Muscle of back (tissue), 11 donors: Measurements from ENCODE around the gene SLC35C1. TPM values are rescaled to one million over a fixed set of nuclear protein-coding genes. Genes with fewer than 3 reads are reported as not detected.
"Not testable (repeated sequence)": the region's sequence is repeated elsewhere in the genome, so short reads cannot be mapped to it uniquely, and the experiment has no call there.

Experiments
- DNase-seq, 3 donors: peaks; one replicate each; pipeline versions ENCODE4 v3.0.0 to v3.0.0-alpha.2; 2013
- polyA plus RNA-seq, 10 donors: library from polyadenylated mRNA; unstranded; fragments of 120-200 nt; gene quantifications; one replicate each; pipeline ENCODE4 v1.2.1, GENCODE V29; 2013; ENCODE audit not compliant: insufficient read length in 10 of 10

Gene SLC35C1
- polyA plus RNA-seq, 10 donors, result 5.5 to 9.7 (median 7.7) TPM

DNA sequence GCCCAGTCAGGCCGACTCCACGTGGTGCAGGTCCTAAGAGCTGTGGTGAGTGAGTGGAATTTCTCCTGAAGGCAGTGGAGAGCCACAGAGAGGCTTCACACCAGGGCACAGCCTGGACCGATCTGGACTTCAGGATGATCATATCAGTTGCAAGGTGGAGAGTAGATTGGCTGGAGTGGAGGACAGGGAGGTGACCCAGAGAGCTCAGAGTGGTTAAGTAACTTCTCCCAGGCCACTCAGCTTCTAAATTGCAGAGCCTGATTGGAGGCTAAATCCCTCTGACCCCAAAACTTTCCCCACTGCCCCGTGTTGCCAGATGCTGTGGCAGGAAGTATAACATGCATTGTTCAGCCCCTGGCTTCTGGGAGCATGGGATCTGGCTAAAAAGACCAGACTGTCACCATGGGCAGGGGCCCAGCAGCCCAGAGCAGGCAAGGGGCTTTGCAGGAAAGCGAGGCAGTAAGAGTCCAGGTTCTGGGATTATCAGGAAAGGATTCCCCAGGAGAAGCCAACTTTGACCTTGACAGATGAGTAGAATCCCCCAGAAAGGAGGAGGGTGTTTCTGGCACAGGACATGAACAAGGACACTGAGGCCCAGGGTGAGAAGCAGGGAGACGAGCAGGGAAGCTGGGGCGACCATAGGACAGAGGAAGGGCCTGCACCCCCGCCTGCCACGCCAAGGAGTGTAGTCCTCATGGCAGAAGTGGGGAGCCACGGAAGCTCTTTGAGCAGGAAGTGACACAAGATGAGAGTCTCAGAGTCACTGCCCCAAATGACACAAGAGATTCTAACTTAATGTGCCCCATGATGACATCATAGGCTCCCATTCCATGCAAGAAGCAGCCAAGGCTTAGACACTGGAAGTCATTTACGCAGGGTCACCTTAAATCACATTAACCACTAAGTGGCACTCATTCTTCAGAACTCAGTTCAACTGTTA, 4.8 kb downstream of the SLC35C1 start:
- no peak for DNase-seq

DNA sequence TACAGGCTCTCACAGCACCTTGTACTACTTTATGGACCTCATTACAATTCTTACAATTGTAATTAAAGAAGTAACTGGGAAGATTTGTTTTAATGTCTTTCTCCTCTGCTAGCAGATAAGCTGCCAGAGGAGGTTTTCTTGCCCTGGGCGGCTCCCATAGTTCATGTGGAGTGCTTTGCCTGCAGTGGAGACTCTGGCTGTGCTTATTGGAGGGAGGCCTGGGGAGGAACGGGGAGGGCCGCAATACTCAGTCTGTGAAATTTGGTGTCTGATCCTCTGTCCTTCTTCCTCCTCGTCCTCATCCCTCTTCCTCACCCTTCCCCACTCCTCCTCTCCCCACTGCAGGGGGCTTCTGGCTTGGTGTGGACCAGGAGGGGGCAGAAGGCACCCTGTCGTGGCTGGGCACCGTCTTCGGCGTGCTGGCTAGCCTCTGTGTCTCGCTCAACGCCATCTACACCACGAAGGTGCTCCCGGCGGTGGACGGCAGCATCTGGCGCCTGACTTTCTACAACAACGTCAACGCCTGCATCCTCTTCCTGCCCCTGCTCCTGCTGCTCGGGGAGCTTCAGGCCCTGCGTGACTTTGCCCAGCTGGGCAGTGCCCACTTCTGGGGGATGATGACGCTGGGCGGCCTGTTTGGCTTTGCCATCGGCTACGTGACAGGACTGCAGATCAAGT, 5.6 kb downstream of the SLC35C1 start:
- no peak for DNase-seq

DNA sequence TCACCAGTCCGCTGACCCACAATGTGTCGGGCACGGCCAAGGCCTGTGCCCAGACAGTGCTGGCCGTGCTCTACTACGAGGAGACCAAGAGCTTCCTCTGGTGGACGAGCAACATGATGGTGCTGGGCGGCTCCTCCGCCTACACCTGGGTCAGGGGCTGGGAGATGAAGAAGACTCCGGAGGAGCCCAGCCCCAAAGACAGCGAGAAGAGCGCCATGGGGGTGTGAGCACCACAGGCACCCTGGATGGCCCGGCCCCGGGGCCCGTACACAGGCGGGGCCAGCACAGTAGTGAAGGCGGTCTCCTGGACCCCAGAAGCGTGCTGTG, 6.1 kb downstream of the SLC35C1 start:
- DNase-seq, result no peak

DNA sequence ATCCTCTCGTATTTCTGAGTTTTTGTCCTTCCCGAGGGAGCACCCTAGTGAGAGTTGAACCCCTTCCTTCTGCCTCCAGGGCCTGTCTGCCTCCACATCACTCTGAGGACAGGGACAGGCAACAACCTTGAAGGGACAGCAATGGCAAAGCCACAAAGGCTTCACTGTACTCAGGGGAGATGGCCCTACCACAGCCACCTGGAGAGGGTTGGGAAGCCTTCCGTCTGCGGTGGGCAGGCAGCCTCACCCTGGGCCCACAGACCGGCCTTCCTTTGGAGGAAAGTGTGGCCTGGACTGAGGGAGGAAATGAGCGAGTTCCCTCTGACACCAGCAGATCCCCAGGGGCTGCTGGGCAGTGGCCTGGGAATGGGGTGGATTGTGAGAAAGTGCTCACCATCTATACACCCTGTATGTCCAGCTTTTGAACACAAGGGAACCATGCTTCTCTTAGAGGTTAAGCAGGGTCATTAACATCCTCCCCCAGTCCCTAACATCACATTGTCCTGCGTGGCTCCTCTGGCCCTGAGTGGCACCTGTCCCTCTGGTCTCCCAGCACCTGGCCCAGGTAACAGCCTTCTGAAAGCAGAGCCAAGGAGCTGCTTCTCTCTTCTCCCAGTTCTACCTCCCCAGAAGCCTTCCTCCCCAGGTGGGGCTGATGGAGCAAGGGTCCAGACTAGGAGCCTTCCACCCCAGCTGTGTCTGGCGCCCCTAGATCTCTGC, 6.8 kb downstream of the SLC35C1 start:
- DNase-seq, result no peak

DNA sequence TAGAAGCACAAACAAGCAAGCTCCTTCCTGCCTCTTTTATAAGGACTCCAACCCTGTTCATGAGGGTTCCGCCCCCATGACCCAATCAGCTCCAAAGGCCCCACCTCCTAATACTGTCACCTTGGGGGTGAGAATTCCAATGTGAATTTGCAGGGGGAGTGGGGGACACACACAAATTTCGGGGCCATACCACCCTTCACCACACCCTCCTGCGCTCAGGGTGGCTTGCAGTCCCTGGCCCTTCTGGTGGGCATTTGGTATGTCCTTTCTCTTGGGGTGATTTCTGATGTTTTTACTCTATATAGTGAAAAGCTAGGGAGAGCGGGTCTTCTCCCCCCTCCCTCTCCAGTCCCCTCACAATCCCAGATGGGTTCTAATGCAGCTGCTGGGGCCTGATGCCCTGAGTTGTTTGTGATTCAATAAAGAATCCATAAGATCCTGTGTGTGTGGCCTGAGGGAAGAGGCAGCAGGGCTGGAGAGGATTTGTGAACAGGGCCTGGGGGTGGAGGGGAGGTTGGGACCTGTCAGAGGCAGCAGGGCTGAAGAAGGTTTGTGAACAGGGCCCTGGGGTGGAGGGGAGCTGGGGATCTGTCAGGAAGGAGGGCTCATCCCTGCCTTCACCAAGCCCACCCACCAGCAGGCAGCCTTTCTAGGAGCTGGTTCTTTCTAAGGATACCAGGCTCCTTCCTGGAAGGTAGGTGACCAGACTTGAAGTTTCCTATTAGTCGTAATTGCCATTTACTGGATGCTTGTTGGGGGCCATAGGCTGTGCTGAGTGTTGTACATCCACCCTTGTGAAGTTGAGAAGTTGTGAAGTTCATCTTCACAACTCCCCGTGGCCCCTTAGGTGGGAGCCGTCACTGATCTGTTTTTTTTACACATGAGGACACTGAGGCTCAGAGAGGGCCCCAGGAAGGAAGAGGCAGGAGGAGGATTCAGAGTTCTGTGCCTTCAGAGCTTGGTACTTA, 7.9 kb downstream of the SLC35C1 start:
- DNase-seq, result no peak

DNA sequence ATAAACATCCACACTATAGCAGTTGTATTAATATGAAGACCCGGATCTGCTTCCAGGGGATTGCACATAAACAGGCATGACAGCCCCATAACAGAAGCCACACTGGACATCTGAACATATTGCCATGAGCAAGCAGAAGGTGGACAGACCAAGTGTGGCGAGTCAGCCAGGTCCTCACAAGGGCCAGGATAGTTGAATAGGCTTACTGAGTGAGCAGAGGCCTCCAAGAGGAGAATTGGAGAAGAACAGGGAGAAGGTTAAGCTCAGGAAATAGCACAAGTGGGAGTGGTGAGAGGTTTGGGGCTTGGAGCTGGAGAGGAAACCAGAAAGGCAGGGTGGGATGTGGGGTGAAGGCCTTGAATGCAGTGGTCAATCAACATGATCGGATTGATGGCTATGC, 10.8 kb downstream of the SLC35C1 start:
- DNase-seq, result no peak

DNA sequence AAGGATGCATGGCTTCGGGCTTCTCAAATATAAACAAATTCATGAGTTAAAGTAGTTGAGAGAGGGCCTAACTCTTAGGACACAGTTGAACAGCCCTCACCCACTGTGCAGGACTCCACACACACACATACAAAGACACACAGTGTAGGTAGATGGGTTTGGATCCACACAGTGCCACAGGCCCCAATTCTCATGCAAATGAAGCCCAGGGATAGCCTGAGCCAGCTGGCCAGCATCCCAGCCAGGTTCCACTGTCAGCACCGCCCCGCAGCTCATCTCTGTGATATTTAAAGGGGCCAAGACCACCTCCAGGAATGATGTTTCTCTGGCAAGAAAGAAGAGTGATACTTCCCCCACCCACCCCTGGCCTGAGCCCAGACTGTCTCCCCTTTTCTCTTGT, 11.7 kb downstream of the SLC35C1 start:
- DNase-seq, result no peak

DNA sequence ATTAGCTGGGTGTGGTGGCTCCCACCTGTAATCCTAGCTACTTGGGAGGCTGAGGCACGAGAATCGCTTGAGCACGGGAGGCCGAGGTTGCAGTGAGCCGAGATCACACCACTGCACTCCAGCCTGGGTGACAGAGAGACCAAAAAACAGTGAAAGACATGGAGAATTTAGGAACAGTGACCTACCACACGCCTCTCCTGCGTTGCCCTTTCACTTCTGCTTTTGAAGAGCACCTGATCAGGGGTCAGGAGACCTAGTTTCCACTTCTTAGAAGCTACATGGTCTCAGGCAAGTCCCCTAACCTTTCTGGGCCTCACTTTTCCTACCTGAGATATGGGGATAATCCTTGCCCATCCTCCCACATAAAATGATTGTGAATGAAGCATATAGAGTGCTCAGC, 12.2 kb downstream of the SLC35C1 start:
- no peak for DNase-seq

DNA sequence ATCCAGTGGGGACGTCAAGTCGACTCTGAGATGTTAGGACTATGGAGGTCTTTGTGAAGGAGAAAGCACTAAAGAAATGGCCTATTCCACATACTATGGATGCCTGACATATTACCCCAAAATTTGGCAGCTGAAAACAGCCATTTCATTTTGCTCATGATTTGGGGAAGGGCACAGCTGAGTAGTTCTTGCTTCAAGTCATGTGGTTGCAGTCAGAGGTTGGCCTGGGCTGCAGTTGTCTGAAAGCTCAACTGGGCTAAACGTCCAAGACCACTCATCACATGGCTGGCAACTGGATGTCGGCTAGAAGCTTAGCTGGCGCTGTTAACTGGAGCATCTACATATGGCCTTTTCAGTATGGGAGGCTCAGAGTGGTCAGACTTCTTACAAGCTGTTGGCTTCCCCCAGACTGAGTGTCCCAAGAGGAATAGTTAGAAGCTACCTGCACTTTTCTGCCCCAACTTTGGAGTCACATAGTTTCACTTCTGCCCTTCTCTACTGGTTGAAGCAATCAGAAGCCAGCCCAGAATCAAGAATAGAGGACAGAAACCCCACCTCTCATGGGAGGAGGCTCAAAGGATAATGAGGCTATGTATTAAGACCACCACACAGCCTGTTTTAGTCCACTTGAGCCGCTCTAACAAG, 14.1 kb downstream of the SLC35C1 start:
- DNase-seq, result no peak

DNA sequence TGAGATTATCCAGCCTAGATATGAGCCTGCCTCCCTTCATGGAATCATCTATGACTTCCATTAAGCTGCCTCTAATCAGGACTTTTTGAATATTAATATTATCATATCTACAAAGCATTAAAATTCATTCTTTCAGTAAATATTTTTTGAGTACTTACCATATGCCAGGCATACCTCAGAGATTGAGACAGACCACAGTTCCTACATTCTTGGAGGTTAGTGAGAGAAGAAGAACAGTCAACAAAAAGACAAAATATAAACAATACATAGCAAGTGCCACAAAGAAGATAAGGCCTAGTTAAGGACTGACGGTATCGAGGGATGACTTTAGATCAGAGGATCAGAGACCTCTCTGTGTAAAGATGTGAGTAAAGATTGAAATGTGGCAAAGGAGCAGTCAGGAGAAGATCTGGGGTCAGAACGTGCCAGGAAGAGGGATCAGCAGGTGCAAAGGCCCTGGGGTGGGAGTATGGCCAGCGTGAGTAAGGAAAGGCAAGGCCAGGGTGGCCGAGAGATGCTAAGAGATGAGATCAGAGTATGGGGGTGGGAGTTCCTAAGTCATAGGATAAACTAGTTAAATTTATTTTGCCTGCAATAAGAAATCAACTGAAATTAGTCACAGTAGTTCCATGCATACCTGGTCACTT, 15.4 kb downstream of the SLC35C1 start:
- DNase-seq, result no peak

DNA sequence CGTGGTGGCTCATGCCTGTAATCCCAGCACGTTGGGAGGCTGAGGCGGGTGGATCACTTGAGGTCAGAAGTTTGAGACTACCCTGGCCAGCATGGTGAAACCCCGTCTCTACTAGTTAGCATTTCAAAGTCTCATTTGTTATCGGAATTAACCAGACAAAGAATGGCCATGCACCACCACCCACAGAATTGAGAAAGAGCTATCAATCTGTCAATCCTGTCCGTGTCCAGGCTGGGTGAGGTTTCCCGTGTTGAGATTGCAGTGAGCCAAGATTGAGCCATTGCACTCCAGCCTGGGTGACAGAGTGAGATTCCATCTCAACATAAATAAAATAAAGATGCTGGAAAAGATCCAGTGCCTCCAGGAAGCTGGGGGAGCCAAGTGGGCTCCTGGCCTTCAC, 21.5 kb downstream of the SLC35C1 start:
- not testable (repeated sequence) for DNase-seq

DNA sequence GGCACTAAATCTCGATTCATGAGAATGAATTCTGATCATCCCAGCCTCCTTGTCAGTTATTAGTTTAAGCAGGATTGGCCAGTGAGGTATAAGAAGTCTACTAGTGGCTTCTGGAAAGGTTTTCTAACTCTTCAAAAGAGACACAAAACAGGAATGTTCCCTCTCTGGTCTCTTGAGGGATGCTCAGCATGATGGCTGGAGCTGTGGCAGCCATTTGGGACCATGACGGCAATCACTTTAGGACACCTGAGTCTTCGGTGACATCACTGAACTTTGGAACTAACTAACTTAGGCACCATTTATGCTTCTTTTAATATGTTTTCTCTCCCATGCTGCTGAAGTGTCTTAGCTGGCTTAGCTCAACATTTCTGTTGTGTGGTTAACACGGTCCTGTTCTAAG, 22.2 kb downstream of the SLC35C1 start:
- DNase-seq, result no peak

DNA sequence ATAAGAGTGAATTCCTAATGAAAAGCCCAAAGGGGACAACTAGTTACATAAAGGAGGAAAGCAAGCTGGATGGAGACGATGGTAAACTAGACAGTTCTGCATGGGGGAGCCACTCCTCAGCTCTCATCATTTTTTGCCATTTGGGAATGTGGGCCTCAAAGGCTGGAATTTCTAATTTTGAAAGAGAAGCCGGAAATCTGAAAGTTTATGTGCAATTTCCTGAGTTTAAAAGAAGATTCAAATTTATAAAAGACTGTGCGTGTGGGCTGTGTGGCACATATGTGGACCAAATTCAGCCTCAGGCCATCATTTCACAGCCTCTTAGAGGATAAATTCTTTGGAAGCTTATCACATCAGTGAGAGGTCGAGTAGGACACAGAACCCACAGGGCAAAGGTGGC, 24.0 kb downstream of the SLC35C1 start:
- DNase-seq, result no peak

DNA sequence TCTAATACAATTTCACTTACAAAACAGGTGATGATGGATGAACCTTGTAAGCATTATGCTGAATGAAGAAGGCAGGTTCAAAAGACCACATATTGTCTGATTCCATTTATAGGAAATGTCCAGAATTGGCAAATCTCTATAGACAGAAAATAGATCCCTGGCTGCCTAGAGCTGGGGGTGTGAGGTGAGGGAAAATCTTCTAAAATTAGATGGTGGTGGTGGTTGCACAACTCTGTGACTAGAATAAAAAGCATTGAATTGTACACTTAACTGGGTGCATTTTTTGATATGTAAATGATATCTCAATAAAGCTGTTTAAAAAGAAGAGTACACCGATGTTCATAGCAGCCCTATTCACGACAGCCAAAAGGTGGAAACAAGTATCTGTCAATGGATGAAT, 25.6 kb downstream of the SLC35C1 start:
- DNase-seq, result no peak

DNA sequence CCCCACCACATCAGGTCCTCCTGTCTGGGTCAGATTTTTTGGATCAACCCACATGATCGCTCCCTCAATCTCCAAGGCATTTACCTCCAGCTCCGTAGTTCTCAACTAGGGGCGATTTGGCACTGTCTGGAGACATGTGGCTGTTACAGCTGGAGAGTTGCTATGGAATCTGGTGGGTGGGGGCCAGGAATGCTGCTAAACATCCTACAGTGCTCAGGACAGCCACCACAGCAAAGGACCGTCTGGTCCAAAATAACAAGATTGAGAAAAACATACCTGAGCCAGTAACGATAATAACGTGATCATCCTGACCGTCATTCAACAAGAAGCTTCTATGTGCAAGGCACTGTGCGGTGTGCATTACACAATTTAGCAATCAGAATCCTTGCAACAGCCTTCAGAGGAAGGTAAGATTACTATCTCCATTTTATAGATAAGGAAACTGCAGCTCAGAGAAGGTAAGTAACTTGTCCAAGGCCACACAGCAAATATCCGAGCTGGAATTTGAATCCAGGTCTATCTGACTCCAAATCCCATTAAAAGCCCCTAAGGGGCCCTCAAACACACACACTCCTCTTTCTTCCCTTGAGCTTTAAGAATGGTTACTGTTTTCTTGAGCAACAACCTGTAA, 28.0 kb downstream of the SLC35C1 start:
- peak in 1 of 3 donors; percentile 55 for DNase-seq

DNA sequence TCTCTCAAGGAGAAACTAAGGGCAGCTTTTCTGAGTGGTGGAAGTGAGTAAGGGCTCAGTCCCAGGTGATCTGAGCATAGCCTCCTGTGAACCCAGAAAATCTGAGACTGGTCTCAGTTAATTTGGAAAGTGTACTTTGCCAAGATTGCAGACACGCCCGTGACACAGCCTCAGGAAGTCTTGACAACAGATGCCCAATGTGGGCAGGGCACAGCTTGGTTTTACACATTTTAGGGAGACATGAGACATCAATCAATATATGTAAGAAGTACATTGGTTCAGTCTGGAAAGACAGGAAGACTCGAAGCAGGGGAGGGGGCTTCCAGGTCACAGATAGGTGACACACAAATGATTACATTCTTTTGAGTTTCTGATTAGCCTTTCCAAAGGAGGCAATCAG, 28.8 kb downstream of the SLC35C1 start:
- no peak for DNase-seq

DNA sequence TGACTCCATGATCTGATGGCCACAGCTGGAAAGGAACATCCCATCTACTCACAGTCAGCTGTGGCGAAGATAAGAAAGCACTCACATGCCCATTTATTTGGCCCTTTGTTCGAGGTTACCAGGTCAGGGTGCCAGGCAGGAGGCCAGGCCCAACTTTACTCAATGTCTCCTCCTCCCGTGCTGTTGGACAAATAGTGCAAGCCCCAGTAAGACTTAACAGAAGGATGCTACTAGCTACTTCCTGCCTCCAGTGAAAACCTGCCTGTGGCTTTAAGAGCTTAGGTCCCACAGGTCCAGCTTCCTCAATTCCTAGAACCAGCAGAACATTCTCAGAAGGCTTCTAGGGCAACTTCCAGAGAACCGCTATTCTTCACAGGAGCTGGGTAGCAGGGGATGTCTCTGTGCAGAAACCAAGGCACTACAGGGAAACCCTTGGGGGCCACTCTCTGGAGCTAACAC, 29.4 kb downstream of the SLC35C1 start:
- DNase-seq, result no peak

DNA sequence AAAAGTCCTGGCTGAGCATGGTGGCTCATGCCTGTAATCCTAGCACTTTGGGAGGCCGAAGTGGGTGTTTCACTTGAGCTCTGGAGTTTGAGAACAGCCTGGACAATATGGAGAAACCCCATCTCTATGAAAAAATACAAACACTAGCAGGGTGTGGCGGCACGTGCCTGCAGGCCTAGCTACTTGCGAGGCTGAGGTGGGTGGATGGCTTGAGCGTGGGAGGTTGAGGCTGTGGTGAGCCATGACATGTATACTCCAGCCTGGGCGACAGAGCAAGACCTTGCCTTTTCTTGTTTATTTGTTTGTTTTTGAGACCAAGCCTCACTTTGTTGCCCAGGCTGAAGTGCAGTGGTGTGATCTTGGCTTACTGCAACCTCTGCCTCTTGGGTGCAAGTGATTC, 34.3 kb downstream of the SLC35C1 start:
- DNase-seq, result no peak

DNA sequence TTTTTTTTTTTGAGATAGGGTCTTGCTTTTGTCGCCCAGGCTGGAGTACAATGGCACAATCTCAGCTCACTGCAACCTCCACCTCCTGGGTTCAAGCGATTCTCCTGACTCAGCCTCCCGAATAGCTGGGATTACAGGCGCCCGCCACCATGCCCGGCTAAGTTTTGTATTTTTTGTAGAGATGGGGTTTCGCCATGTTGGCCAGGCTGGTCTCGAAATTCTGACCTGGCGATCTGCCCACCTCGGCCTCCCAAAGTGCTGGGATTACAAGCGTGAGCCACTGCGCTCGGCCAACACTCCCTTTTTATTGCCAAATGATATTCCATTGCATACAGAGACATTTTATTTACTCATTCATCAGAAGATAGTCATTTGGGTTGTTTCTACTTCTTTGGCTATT, 35.3 kb downstream of the SLC35C1 start:
- not testable (repeated sequence) for DNase-seq
